Measurements from ENCODE around the gene FAM170B.

- TF ChIP-seq CTCF (conservative IDR thresholded peaks at IDR 0.05 in 1 of 2, IDR thresholded peaks at IDR 0.05 in 1 of 2; ENCODE audit: extremely low read depth in 1 of 2, insufficient read depth in 1 of 2, low read depth in 1 of 2, low read length in 2 of 2) (no peak), EZH2 (IDR thresholded peaks at IDR 0.05; ENCODE audit: borderline replicate concordance, low read length) (no peak)
Observed at GRCh38 chr10:49134327-49134726, 506 bp upstream of the FAM170B start.

Data from mammary epithelial cell (primary cell).